ENCODE measurements around the gene PDE4D.
A peak's percentile ranks its signal among the peaks of the same experiment; 100 is the strongest.

The PDE4D gene

GRCh38 chr5:59767211-59767605 lies 126.3 kb downstream of the PDE4D start:
- 0 out of 2 replicates have a peak, but pooled peaks have one; percentile 6 for TF ChIP-seq SIN3A (IDR thresholded peaks at IDR 0.05; ENCODE audit: borderline replicate concordance, insufficient read depth, low read length)
- no peak for TF ChIP-seq TAF1 (IDR thresholded peaks at IDR 0.05; ENCODE audit: borderline replicate concordance, insufficient read depth, low read length)
- TF ChIP-seq REST (IDR thresholded peaks at IDR 0.05; ENCODE audit: insufficient read depth in 1 of 2, low read depth in 2 of 2, low read length in 2 of 2): no peak
- TF ChIP-seq FOXP2 (optimal IDR thresholded peaks at IDR 0.05; ENCODE audit: borderline replicate concordance, extremely low read depth, extremely low read length, insufficient read depth): no peak
- no peak for TF ChIP-seq POLR2AphosphoS5 (IDR thresholded peaks at IDR 0.05; ENCODE audit: low read depth, low read length)

- peak; percentile 16; the same call in 1 of the 2 replicates for TF ChIP-seq SIN3A (IDR thresholded peaks at IDR 0.05; ENCODE audit: borderline replicate concordance, insufficient read depth, low read length)
- no peak for TF ChIP-seq TAF1 (IDR thresholded peaks at IDR 0.05; ENCODE audit: borderline replicate concordance, insufficient read depth, low read length)
Observed at GRCh38 chr5:59766427-59767210, 126.9 kb downstream of the PDE4D start.

GRCh38 chr5:59765446-59765845 lies 128.1 kb downstream of the PDE4D start:
- TF ChIP-seq SIN3A (IDR thresholded peaks at IDR 0.05; ENCODE audit: borderline replicate concordance, insufficient read depth, low read length) (no peak), REST (IDR thresholded peaks at IDR 0.05; ENCODE audit: insufficient read depth in 1 of 2, low read depth in 2 of 2, low read length in 2 of 2) (no peak), POLR2AphosphoS5 (IDR thresholded peaks at IDR 0.05; ENCODE audit: low read depth, low read length) (no peak), FOXP2 (optimal IDR thresholded peaks at IDR 0.05; ENCODE audit: borderline replicate concordance, extremely low read depth, extremely low read length, insufficient read depth) (no peak), TAF1 (IDR thresholded peaks at IDR 0.05; ENCODE audit: borderline replicate concordance, insufficient read depth, low read length) (no peak)

- TF ChIP-seq FOXP2 (optimal IDR thresholded peaks at IDR 0.05; ENCODE audit: borderline replicate concordance, extremely low read depth, extremely low read length, insufficient read depth): no peak
- TF ChIP-seq REST (IDR thresholded peaks at IDR 0.05; ENCODE audit: insufficient read depth in 1 of 2, low read depth in 2 of 2, low read length in 2 of 2): no peak
- no peak for TF ChIP-seq TAF1 (IDR thresholded peaks at IDR 0.05; ENCODE audit: borderline replicate concordance, insufficient read depth, low read length)
- TF ChIP-seq SIN3A (IDR thresholded peaks at IDR 0.05; ENCODE audit: borderline replicate concordance, insufficient read depth, low read length): no peak
- TF ChIP-seq POLR2AphosphoS5 (IDR thresholded peaks at IDR 0.05; ENCODE audit: low read depth, low read length): no peak
Observed at GRCh38 chr5:59764361-59764760, 129.2 kb downstream of the PDE4D start.

GRCh38 chr5:59763541-59763940 lies 130.0 kb downstream of the PDE4D start:
- TF ChIP-seq FOXP2 (optimal IDR thresholded peaks at IDR 0.05; ENCODE audit: borderline replicate concordance, extremely low read depth, extremely low read length, insufficient read depth) (no peak), SIN3A (IDR thresholded peaks at IDR 0.05; ENCODE audit: borderline replicate concordance, insufficient read depth, low read length) (no peak), POLR2AphosphoS5 (IDR thresholded peaks at IDR 0.05; ENCODE audit: low read depth, low read length) (no peak), TAF1 (IDR thresholded peaks at IDR 0.05; ENCODE audit: borderline replicate concordance, insufficient read depth, low read length) (no peak), REST (IDR thresholded peaks at IDR 0.05; ENCODE audit: insufficient read depth in 1 of 2, low read depth in 2 of 2, low read length in 2 of 2) (no peak)
